ENCODE data around the gene EML4.
"Not testable (repeated sequence)": the region's sequence is repeated elsewhere in the genome, so short reads cannot be mapped to it uniquely, and the experiment has no call there.

The EML4 gene

GRCh38 chr2:42261518-42262195, 92.5 kb downstream of the EML4 start:
- no peak for DNase-seq (ENCODE audit: low read depth)

- DNase-seq (ENCODE audit: low read depth): no peak
These were observed 97.1 kb downstream of the EML4 start for GRCh38 chr2:42266236-42266635.

GRCh38 chr2:42267530-42267929, 98.4 kb downstream of the EML4 start:
- DNase-seq (ENCODE audit: low read depth): no peak

- DNase-seq (ENCODE audit: low read depth): no peak
These were observed 99.5 kb downstream of the EML4 start for GRCh38 chr2:42268528-42269151.

- no peak for DNase-seq (ENCODE audit: low read depth)
These were observed 101.6 kb downstream of the EML4 start for GRCh38 chr2:42270757-42271156.

GRCh38 chr2:42271246-42271645, 102.1 kb downstream of the EML4 start:
- DNase-seq (ENCODE audit: low read depth): not testable (repeated sequence)

GRCh38 chr2:42274863-42275262, 105.7 kb downstream of the EML4 start:
- DNase-seq (ENCODE audit: low read depth): no peak

- no peak for DNase-seq (ENCODE audit: low read depth)
These were observed 112.4 kb downstream of the EML4 start for GRCh38 chr2:42281416-42282081.

- DNase-seq (ENCODE audit: low read depth): no peak
These were observed 114.9 kb downstream of the EML4 start for GRCh38 chr2:42284019-42284418.

GRCh38 chr2:42286268-42286946, 117.3 kb downstream of the EML4 start:
- DNase-seq (ENCODE audit: low read depth): no peak

- DNase-seq (ENCODE audit: low read depth): no peak
These were observed 119.7 kb downstream of the EML4 start for GRCh38 chr2:42288811-42289210.

- no peak for DNase-seq (ENCODE audit: low read depth)
These were observed 120.1 kb downstream of the EML4 start for GRCh38 chr2:42289222-42289621.

GRCh38 chr2:42290005-42290404, 120.9 kb downstream of the EML4 start:
- DNase-seq (ENCODE audit: low read depth): no peak

- no peak for DNase-seq (ENCODE audit: low read depth)
These were observed 123.9 kb downstream of the EML4 start for GRCh38 chr2:42293019-42293418.

GRCh38 chr2:42296226-42296625, 127.1 kb downstream of the EML4 start:
- DNase-seq (ENCODE audit: low read depth): no peak

- no peak for DNase-seq (ENCODE audit: low read depth)
These were observed 128.3 kb downstream of the EML4 start for GRCh38 chr2:42297322-42297936.

- no peak for DNase-seq (ENCODE audit: low read depth)
These were observed 129.0 kb downstream of the EML4 start for GRCh38 chr2:42298132-42298531.

GRCh38 chr2:42298996-42299754, 130.0 kb downstream of the EML4 start:
- no peak for DNase-seq (ENCODE audit: low read depth)

- DNase-seq (ENCODE audit: low read depth): no peak
These were observed 131.4 kb downstream of the EML4 start for GRCh38 chr2:42300527-42300926.

- no peak for DNase-seq (ENCODE audit: low read depth)
These were observed 134.1 kb downstream of the EML4 start for GRCh38 chr2:42303252-42303651.

- DNase-seq (ENCODE audit: low read depth): no peak
These were observed 135.0 kb downstream of the EML4 start for GRCh38 chr2:42304059-42304713.

Data from stimulated activated CD8-positive, alpha-beta memory T cell treated with anti-CD3 and anti-CD28 coated beads, Interleukin-12 subunit alpha, Interleukin-12 subunit beta, amount 100 ng/mL, for 1 hour (primary cell).